Bronchial epithelial cell (primary cell): ENCODE measurements around the gene KLHL35. TPM values are rescaled to one million over a fixed set of nuclear protein-coding genes. Genes with fewer than 3 reads are reported as not detected.

ENCODE experiments used
- DNase-seq: peaks from one replicate; pipeline ENCODE4 v3.0.0-alpha.2; 2010; ENCODE audit warnings: low read depth
- FAIRE-seq: peaks from 2 replicates; lab custom pipeline; 2011; peaks lifted over from hg19 to GRCh38; lab: Jason Lieb, UNC
- H3K27me3 ChIP-seq: 2 replicates; pipeline ENCODE4 v1.5.1; 2011; ENCODE audit warnings: low read length; ENCODE audit not compliant: control insufficient read depth, insufficient read depth
- H3K36me3 ChIP-seq: 2 replicates; pipeline ENCODE4 v1.5.1; 2011; ENCODE audit warnings: low read length; ENCODE audit not compliant: control insufficient read depth, insufficient read depth
- H3K4me3 ChIP-seq: 2 replicates; pipeline ENCODE4 v1.5.1; 2011; ENCODE audit warnings: mild to moderate bottlenecking, low read depth, low read length, control low read depth
- CTCF ChIP-seq: IDR thresholded peaks from 2 replicates; pipeline ENCODE4 v1.5.1; 2011; ENCODE audit warnings: mild to moderate bottlenecking, moderate library complexity, low read length, control low read depth, inconsistent platforms; ENCODE audit not compliant: insufficient read depth, severe bottlenecking
- total RNA-seq: library from RNA; depleted of rRNA; stranded (reverse); fragments of >200 nt; gene quantifications from 2 replicates; pipeline ENCODE4 v1.2.1, GENCODE V29; 2014

The KLHL35 gene
- total RNA-seq, 1 donor from 2014 or later = 0.79 TPM

GRCh38 chr11:75400146-75400865, 32.7 kb downstream of the KLHL35 start:
- FAIRE-seq (no peak), DNase-seq (peak; percentile 31)
- Histone ChIP-seq H3K4me3 (peak overlapping the region; percentile 80), H3K27me3 (no peaks in the 10 kb centered on the region), H3K36me3 (peaks cover 31% of the 10 kb centered on the region)
- TF ChIP-seq CTCF = no peak

GRCh38 chr11:75399344-75400145, 33.5 kb downstream of the KLHL35 start, which contains the start of gene RPS3:
Gene RPS3, plus strand, starts transcription at chr11:75399518. Its CDS starts 30 bp downstream, at chr11:75399548.
- TF ChIP-seq CTCF = peak; percentile 30
- Histone ChIP-seq H3K27me3 (no peaks in the 10 kb centered on the region), H3K4me3 (peak within 1 kb of the TSS; percentile 80), H3K36me3 (peaks cover 28% of the 10 kb centered on the region)
- DNase-seq = peak; percentile 84
- no peak for FAIRE-seq

- TF ChIP-seq CTCF = no peak
- H3K36me3 ChIP-seq = peaks cover 22% of the 10 kb centered on the region
- H3K4me3 ChIP-seq = no peak overlapping the region
- no peak for DNase-seq
- H3K27me3 ChIP-seq = no peaks in the 10 kb centered on the region
- no peak for FAIRE-seq
Measured at GRCh38 chr11:75398906-75399305, 34.1 kb downstream of the KLHL35 start.

GRCh38 chr11:75394085-75394840, 38.7 kb downstream of the KLHL35 start:
- TF ChIP-seq CTCF = no peak
- no peaks in the 10 kb centered on the region for H3K27me3 ChIP-seq
- no peak overlapping the region for H3K4me3 ChIP-seq
- no peaks in the 10 kb centered on the region for H3K36me3 ChIP-seq
- FAIRE-seq = no peak
- DNase-seq = no peak

GRCh38 chr11:75389925-75390324, 43.1 kb downstream of the KLHL35 start:
- FAIRE-seq (no peak), DNase-seq (no peak)
- no peaks in the 10 kb centered on the region for H3K27me3 ChIP-seq
- H3K36me3 ChIP-seq = no peaks in the 10 kb centered on the region
- H3K4me3 ChIP-seq = no peak overlapping the region
- no peak for TF ChIP-seq CTCF
